ENCODE measurements around the gene SWSAP1.
"Not testable (repeated sequence)": the region's sequence is repeated elsewhere in the genome, so short reads cannot be mapped to it uniquely, and the experiment has no call there.

Gene SWSAP1

GRCh38 chr19:11405846-11406643, 31.6 kb downstream of the SWSAP1 start:
- H3K9me3 ChIP-seq = no peaks in the 10 kb centered on the region
- peaks cover 19 to 20% of the 10 kb centered on the region in 2 experiments for H3K4me1 ChIP-seq (ENCODE audit: control insufficient read depth in 1 of 2, insufficient read depth in 1 of 2, low read depth in 1 of 2, low read length in 1 of 2)
- peak; percentile 60 for TF ChIP-seq CTCF (IDR thresholded peaks at IDR 0.05)
- no peaks in the 10 kb centered on the region for H3K36me3 ChIP-seq
- H3K27ac ChIP-seq = peak overlapping the region; percentile 79
- H3K4me3 ChIP-seq (ENCODE audit: low read depth in 1 of 2, low read length in 1 of 2) = peak overlapping the region; percentile 45 to 52
- H3K27me3 ChIP-seq = peaks cover 31% of the 10 kb centered on the region

- Histone ChIP-seq H3K4me1 (ENCODE audit: control insufficient read depth in 1 of 2, insufficient read depth in 1 of 2, low read depth in 1 of 2, low read length in 1 of 2) (peaks cover 19 to 20% of the 10 kb centered on the region in 2 experiments), H3K27me3 (peaks cover 38% of the 10 kb centered on the region), H3K4me3 (ENCODE audit: low read depth in 1 of 2, low read length in 1 of 2) (peak overlapping the region; percentile 45 to 52), H3K27ac (peak overlapping the region; percentile 79)
- H3K9me3 ChIP-seq, H3K36me3 ChIP-seq: not testable (repeated sequence)
These were observed 32.3 kb downstream of the SWSAP1 start for GRCh38 chr19:11406703-11407236.

GRCh38 chr19:11408591-11408990, 34.1 kb downstream of the SWSAP1 start:
- no peaks in the 10 kb centered on the region for H3K9me3 ChIP-seq
- TF ChIP-seq CTCF (IDR thresholded peaks at IDR 0.05) = no peak
- peaks cover 19 to 20% of the 10 kb centered on the region in 2 experiments for H3K4me1 ChIP-seq (ENCODE audit: control insufficient read depth in 1 of 2, insufficient read depth in 1 of 2, low read depth in 1 of 2, low read length in 1 of 2)
- peaks cover 41% of the 10 kb centered on the region for H3K27me3 ChIP-seq
- no peak overlapping the region for H3K27ac ChIP-seq
- H3K4me3 ChIP-seq (ENCODE audit: low read depth in 1 of 2, low read length in 1 of 2) = no peak overlapping the region
- H3K36me3 ChIP-seq = no peaks in the 10 kb centered on the region

GRCh38 chr19:11410682-11411081, 36.2 kb downstream of the SWSAP1 start:
- H3K9me3 ChIP-seq = no peaks in the 10 kb centered on the region
- no peak for TF ChIP-seq CTCF (IDR thresholded peaks at IDR 0.05)
- no peak overlapping the region for H3K27ac ChIP-seq
- peaks cover 45% of the 10 kb centered on the region for H3K27me3 ChIP-seq
- H3K36me3 ChIP-seq = no peaks in the 10 kb centered on the region
- H3K4me3 ChIP-seq (ENCODE audit: low read depth in 1 of 2, low read length in 1 of 2) = no peak overlapping the region
- peaks cover 19 to 20% of the 10 kb centered on the region in 2 experiments for H3K4me1 ChIP-seq (ENCODE audit: control insufficient read depth in 1 of 2, insufficient read depth in 1 of 2, low read depth in 1 of 2, low read length in 1 of 2)

GRCh38 chr19:11414544-11414943, 40.1 kb downstream of the SWSAP1 start:
- Histone ChIP-seq H3K4me1 (ENCODE audit: control insufficient read depth in 1 of 2, insufficient read depth in 1 of 2, low read depth in 1 of 2, low read length in 1 of 2) (peaks cover 0 to 4% of the 10 kb centered on the region in 2 experiments), H3K9me3 (no peaks in the 10 kb centered on the region), H3K36me3 (no peaks in the 10 kb centered on the region), H3K27me3 (peaks cover 64% of the 10 kb centered on the region), H3K27ac (no peak overlapping the region), H3K4me3 (ENCODE audit: low read depth in 1 of 2, low read length in 1 of 2) (no peak overlapping the region)
- TF ChIP-seq CTCF (IDR thresholded peaks at IDR 0.05) = no peak
